PC-9 (cell line): ENCODE results near the gene TMPRSS2.

ENCODE experiments used
- CTCF ChIP-seq: fragments of 200-600 bp; sonication (generic); conservative IDR thresholded peaks from 2 replicates; pipeline ENCODE4 v1.6.1; 2017; ENCODE audit warnings: mixed run types, antibody characterized with exemption, mild to moderate bottlenecking, moderate library complexity
- EZH2 ChIP-seq: fragments of 200-600 bp; sonication (generic); IDR thresholded peaks from 2 replicates; pipeline ENCODE4 v1.8.0; 2017; ENCODE audit warnings: antibody characterized with exemption, low read depth

GRCh38 chr21:41510500-41510899, 2.5 kb upstream of the TMPRSS2 start:
- TF ChIP-seq CTCF (no peak), EZH2 (no peak)
